ENCODE data around the gene SYDE1.

SYDE1 gene

GRCh38 chr19:15129856-15130585 is 22.8 kb downstream of the SYDE1 start:
- H3K27ac Mint-ChIP-seq: no peak overlapping the region
- DNase-seq (no peak), ATAC-seq (no peak)
- peaks cover 24% of the 10 kb centered on the region for H3K4me1 Mint-ChIP-seq
- H3K9me3 Mint-ChIP-seq: no peaks in the 10 kb centered on the region
- H3K27me3 Mint-ChIP-seq: no peaks in the 10 kb centered on the region
- H3K4me3 Mint-ChIP-seq: peak overlapping the region; percentile 37 to 59

GRCh38 chr19:15136234-15136954 is 29.2 kb downstream of the SYDE1 start:
- no peak for ATAC-seq
- Mint-ChIP-seq H3K27me3 (no peaks in the 10 kb centered on the region), H3K27ac (no peak overlapping the region), H3K4me3 (no peak overlapping the region), H3K9me3 (peaks cover 0 to 14% of the 10 kb centered on the region in 2 donors), H3K4me1 (peaks cover 7% of the 10 kb centered on the region)
- DNase-seq: no peak

GRCh38 chr19:15137777-15138176 is 30.6 kb downstream of the SYDE1 start:
- H3K27me3 Mint-ChIP-seq: no peaks in the 10 kb centered on the region
- no peak for DNase-seq
- ATAC-seq: no peak
- peaks cover 0 to 14% of the 10 kb centered on the region in 2 donors for H3K9me3 Mint-ChIP-seq
- no peak overlapping the region for H3K4me3 Mint-ChIP-seq
- H3K4me1 Mint-ChIP-seq: peaks cover 7% of the 10 kb centered on the region
- no peak overlapping the region for H3K27ac Mint-ChIP-seq

- no peak overlapping the region for H3K27ac Mint-ChIP-seq
- ATAC-seq: no peak
- peaks cover 0 to 14% of the 10 kb centered on the region in 2 donors for H3K9me3 Mint-ChIP-seq
- H3K27me3 Mint-ChIP-seq: no peaks in the 10 kb centered on the region
- no peak for DNase-seq
- H3K4me1 Mint-ChIP-seq: peaks cover 7% of the 10 kb centered on the region
- H3K4me3 Mint-ChIP-seq: no peak overlapping the region
Measured at GRCh38 chr19:15138427-15138826, 31.2 kb downstream of the SYDE1 start.

- H3K9me3 Mint-ChIP-seq: peaks cover 0 to 14% of the 10 kb centered on the region in 2 donors
- no peak overlapping the region for H3K4me3 Mint-ChIP-seq
- no peaks in the 10 kb centered on the region for H3K27me3 Mint-ChIP-seq
- ATAC-seq (no peak), DNase-seq (no peak)
- H3K27ac Mint-ChIP-seq: no peak overlapping the region
- peaks cover 7% of the 10 kb centered on the region for H3K4me1 Mint-ChIP-seq
Measured at GRCh38 chr19:15141143-15141542, 33.9 kb downstream of the SYDE1 start.

GRCh38 chr19:15142313-15142712 is 35.1 kb downstream of the SYDE1 start:
- H3K27me3 Mint-ChIP-seq: no peaks in the 10 kb centered on the region
- no peak overlapping the region for H3K27ac Mint-ChIP-seq
- ATAC-seq: no peak
- DNase-seq: no peak
- H3K4me1 Mint-ChIP-seq: peaks cover under 1% of the 10 kb centered on the region
- no peak overlapping the region for H3K4me3 Mint-ChIP-seq
- H3K9me3 Mint-ChIP-seq: peaks cover 0 to 14% of the 10 kb centered on the region in 2 donors

- Mint-ChIP-seq H3K27me3 (no peaks in the 10 kb centered on the region), H3K9me3 (peaks cover 0 to 7% of the 10 kb centered on the region in 2 donors), H3K4me3 (no peak overlapping the region), H3K27ac (no peak overlapping the region), H3K4me1 (peaks cover 5% of the 10 kb centered on the region)
- ATAC-seq (no peak), DNase-seq (no peak)
Measured at GRCh38 chr19:15144046-15144646, 36.9 kb downstream of the SYDE1 start.

- no peaks in the 10 kb centered on the region for H3K9me3 Mint-ChIP-seq
- H3K4me1 Mint-ChIP-seq: peaks cover 18% of the 10 kb centered on the region
- peak overlapping the region in 1 of 2 donors; percentile 88 for H3K27ac Mint-ChIP-seq
Measured at GRCh38 chr19:15147090-15147489, 39.9 kb downstream of the SYDE1 start.

GRCh38 chr19:15149737-15150136 is 42.5 kb downstream of the SYDE1 start:
- Mint-ChIP-seq H3K4me3 (no peak overlapping the region), H3K9me3 (peaks cover 6 to 8% of the 10 kb centered on the region in 2 donors), H3K4me1 (peaks cover 18% of the 10 kb centered on the region), H3K27me3 (no peaks in the 10 kb centered on the region), H3K27ac (peak overlapping the region in 1 of 2 donors; percentile 66)
- DNase-seq (no peak), ATAC-seq (no peak)

More at GRCh38 chr19:15147090-15147489, 39.9 kb downstream of the SYDE1 start:
- Mint-ChIP-seq H3K27me3 (no peaks in the 10 kb centered on the region), H3K4me3 (no peak overlapping the region)
- no peak for DNase-seq
- no peak for ATAC-seq

GRCh38 chr19:15154002-15154612 is 46.9 kb downstream of the SYDE1 start:
- ATAC-seq: no peak

GRCh38 chr19:15155296-15155695 is 48.1 kb downstream of the SYDE1 start:
- H3K4me1 Mint-ChIP-seq: peaks cover 5% of the 10 kb centered on the region
- ATAC-seq: no peak
- H3K9me3 Mint-ChIP-seq: peaks cover 8 to 10% of the 10 kb centered on the region in 2 donors
- H3K27me3 Mint-ChIP-seq: no peaks in the 10 kb centered on the region
- no peak for DNase-seq
- H3K4me3 Mint-ChIP-seq: no peak overlapping the region
- no peak overlapping the region for H3K27ac Mint-ChIP-seq

More at GRCh38 chr19:15154002-15154612, 46.9 kb downstream of the SYDE1 start:
- H3K4me1 Mint-ChIP-seq: peaks cover 14% of the 10 kb centered on the region
- no peaks in the 10 kb centered on the region for H3K27me3 Mint-ChIP-seq
- peaks cover 8% of the 10 kb centered on the region in 2 donors for H3K9me3 Mint-ChIP-seq
- no peak overlapping the region for H3K27ac Mint-ChIP-seq
- peak; percentile 24 to 46 for DNase-seq
- no peak overlapping the region for H3K4me3 Mint-ChIP-seq

- DNase-seq (no peak), ATAC-seq (no peak)
- no peaks in the 10 kb centered on the region for H3K4me1 Mint-ChIP-seq
- H3K27ac Mint-ChIP-seq: no peak overlapping the region
- no peak overlapping the region for H3K4me3 Mint-ChIP-seq
- no peaks in the 10 kb centered on the region for H3K27me3 Mint-ChIP-seq
- H3K9me3 Mint-ChIP-seq: peaks cover 8 to 10% of the 10 kb centered on the region in 2 donors
Measured at GRCh38 chr19:15156391-15156790, 49.2 kb downstream of the SYDE1 start.

- Mint-ChIP-seq H3K9me3 (peaks cover 5 to 9% of the 10 kb centered on the region in 2 donors), H3K27me3 (no peaks in the 10 kb centered on the region), H3K4me3 (no peak overlapping the region), H3K27ac (no peak overlapping the region), H3K4me1 (no peaks in the 10 kb centered on the region)
- ATAC-seq (no peak), DNase-seq (no peak)
Measured at GRCh38 chr19:15159251-15159650, 52.0 kb downstream of the SYDE1 start.

- DNase-seq: no peak
- Mint-ChIP-seq H3K27ac (no peak overlapping the region), H3K4me3 (no peak overlapping the region), H3K4me1 (no peaks in the 10 kb centered on the region), H3K9me3 (peaks cover 5 to 16% of the 10 kb centered on the region in 2 donors), H3K27me3 (no peaks in the 10 kb centered on the region)
- ATAC-seq: no peak
Measured at GRCh38 chr19:15161028-15161984, 54.1 kb downstream of the SYDE1 start.

Data from stimulated activated naive CD8-positive, alpha-beta T cell treated with anti-CD3 and anti-CD28 coated beads, Interleukin-15, amount 100 ng/mL, for 72 hours (primary cell).